ENCODE data around the gene SLFN11. TPM values are rescaled to one million over a fixed set of nuclear protein-coding genes. Genes with fewer than 3 reads are reported as not detected.
A peak's percentile ranks its signal among the peaks of the same experiment; 100 is the strongest.

SLFN11 gene
- total and polyA plus RNA-seq, 2 donors (not counting 1 experiment from before 2014, with no cell fraction given) = 63.6 to 74.1 TPM

DNA sequence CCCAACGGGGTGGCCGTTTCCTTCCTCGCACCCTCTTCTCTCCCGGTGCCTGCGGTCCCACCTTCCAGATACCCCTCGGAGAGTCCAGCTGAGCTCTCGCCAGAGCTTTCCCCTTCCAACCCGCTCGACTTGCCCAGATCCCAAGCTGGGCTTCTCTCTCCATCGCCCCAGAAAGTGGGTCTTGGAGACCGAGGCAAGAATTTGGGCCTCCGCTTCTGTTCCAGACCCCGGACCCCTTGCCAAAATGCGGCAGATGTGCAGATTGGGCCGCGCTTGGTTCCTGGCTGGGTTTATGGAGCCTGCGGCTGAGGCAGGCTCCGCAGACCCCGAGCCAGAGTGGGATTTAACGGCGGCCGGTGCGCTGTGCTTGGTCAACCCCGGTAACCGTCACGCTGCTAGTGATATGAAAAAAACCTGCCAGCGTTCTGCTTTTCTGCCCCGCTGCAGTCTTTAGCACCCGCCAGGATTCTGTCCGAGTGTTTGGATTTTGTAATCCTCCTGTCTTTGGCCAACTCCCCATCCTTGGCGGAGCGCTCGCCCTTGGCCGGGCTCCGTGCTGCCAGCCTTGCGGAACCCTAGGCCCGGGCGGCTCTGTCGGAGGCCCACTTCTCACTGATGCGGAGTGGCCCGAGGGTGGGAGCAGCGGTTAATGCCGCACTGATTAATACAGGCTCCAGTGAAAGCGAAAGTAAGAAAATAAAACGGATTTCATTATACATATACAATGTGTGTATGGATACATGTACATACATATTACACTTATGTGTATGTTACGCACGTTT, 754 bp upstream of the SLFN11 start:
- Histone ChIP-seq H3K4me3 (replicated peaks in 1 of 4; ENCODE audit: control extremely low read depth in 1 of 4, insufficient read depth in 1 of 4, low read depth in 3 of 4, low read length in 4 of 4) (peak overlapping the region; percentile 83 to 91 (median 86)), H2AFZ (ENCODE audit: low read length) (peak overlapping the region; percentile 70), H3K79me2 (ENCODE audit: control insufficient read depth, insufficient read depth, low read length) (peaks cover 38% of the 10 kb centered on the region), H4K20me1 (ENCODE audit: control insufficient read depth, extremely low read depth, insufficient read depth, low read length) (no peaks in the 10 kb centered on the region), H3K4me2 (ENCODE audit: extremely low read depth, insufficient read depth, low read length) (peak overlapping the region; percentile 97), H3K27ac (ENCODE audit: insufficient read depth, low read length) (peak overlapping the region; percentile 100), H3K9ac (ENCODE audit: insufficient read depth, low read length) (peak overlapping the region; percentile 98), H3K9me3 (ENCODE audit: control insufficient read depth, insufficient read depth, low read depth, low read length) (no peaks in the 10 kb centered on the region), H3K36me3 (ENCODE audit: control insufficient read depth, insufficient read depth, low read length) (peaks cover under 1% of the 10 kb centered on the region), H3K27me3 (ENCODE audit: control insufficient read depth, insufficient read depth, low read length) (no peaks in the 10 kb centered on the region), H3K4me1 (ENCODE audit: control insufficient read depth, extremely low read depth, insufficient read depth, low read length) (no peaks in the 10 kb centered on the region)
- TF ChIP-seq, protein P1, sequence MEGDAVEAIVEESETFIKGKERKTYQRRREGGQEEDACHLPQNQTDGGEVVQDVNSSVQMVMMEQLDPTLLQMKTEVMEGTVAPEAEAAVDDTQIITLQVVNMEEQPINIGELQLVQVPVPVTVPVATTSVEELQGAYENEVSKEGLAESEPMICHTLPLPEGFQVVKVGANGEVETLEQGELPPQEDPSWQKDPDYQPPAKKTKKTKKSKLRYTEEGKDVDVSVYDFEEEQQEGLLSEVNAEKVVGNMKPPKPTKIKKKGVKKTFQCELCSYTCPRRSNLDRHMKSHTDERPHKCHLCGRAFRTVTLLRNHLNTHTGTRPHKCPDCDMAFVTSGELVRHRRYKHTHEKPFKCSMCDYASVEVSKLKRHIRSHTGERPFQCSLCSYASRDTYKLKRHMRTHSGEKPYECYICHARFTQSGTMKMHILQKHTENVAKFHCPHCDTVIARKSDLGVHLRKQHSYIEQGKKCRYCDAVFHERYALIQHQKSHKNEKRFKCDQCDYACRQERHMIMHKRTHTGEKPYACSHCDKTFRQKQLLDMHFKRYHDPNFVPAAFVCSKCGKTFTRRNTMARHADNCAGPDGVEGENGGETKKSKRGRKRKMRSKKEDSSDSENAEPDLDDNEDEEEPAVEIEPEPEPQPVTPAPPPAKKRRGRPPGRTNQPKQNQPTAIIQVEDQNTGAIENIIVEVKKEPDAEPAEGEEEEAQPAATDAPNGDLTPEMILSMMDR (conservative IDR thresholded peaks at IDR 0.05 in 1 of 2, IDR thresholded peaks at IDR 0.05 in 1 of 2; ENCODE audit: low read depth in 1 of 2, low read length in 2 of 2) = no peak
- no peak for TF ChIP-seq EZH2 (IDR thresholded peaks at IDR 0.05; ENCODE audit: low read length, missing control alignments)
- peak; percentile 37 to 78 for DNase-seq (ENCODE audit: low read depth in 2 of 2)

- Histone ChIP-seq H3K27ac (ENCODE audit: insufficient read depth, low read length) (peak overlapping the region; percentile 100), H3K79me2 (ENCODE audit: control insufficient read depth, insufficient read depth, low read length) (peaks cover 49% of the 10 kb centered on the region), H3K4me3 (replicated peaks in 1 of 4; ENCODE audit: control extremely low read depth in 1 of 4, insufficient read depth in 1 of 4, low read depth in 3 of 4, low read length in 4 of 4) (peak overlapping the region; percentile 83 to 91 (median 86)), H3K27me3 (ENCODE audit: control insufficient read depth, insufficient read depth, low read length) (no peaks in the 10 kb centered on the region), H3K36me3 (ENCODE audit: control insufficient read depth, insufficient read depth, low read length) (peaks cover 4% of the 10 kb centered on the region), H3K9ac (ENCODE audit: insufficient read depth, low read length) (peak overlapping the region; percentile 83), H3K4me1 (ENCODE audit: control insufficient read depth, extremely low read depth, insufficient read depth, low read length) (no peaks in the 10 kb centered on the region), H4K20me1 (ENCODE audit: control insufficient read depth, extremely low read depth, insufficient read depth, low read length) (no peaks in the 10 kb centered on the region), H3K9me3 (ENCODE audit: control insufficient read depth, insufficient read depth, low read depth, low read length) (no peaks in the 10 kb centered on the region), H3K4me2 (ENCODE audit: extremely low read depth, insufficient read depth, low read length) (peak overlapping the region; percentile 69), H2AFZ (ENCODE audit: low read length) (no peak overlapping the region)
- TF ChIP-seq EZH2 (IDR thresholded peaks at IDR 0.05; ENCODE audit: low read length, missing control alignments) = no peak
- TF ChIP-seq, protein P1 (conservative IDR thresholded peaks at IDR 0.05 in 1 of 2, IDR thresholded peaks at IDR 0.05 in 1 of 2; ENCODE audit: low read depth in 1 of 2, low read length in 2 of 2) = no peak
- peak in 1 of 2 donors; percentile 17 for DNase-seq (ENCODE audit: low read depth in 2 of 2)
Observed at GRCh38 chr17:35372846-35373533, 431 bp downstream of the SLFN11 start.

- Histone ChIP-seq H3K4me2 (ENCODE audit: extremely low read depth, insufficient read depth, low read length) (peak overlapping the region; percentile 64), H3K9me3 (ENCODE audit: control insufficient read depth, insufficient read depth, low read depth, low read length) (no peaks in the 10 kb centered on the region), H3K27me3 (ENCODE audit: control insufficient read depth, insufficient read depth, low read length) (no peaks in the 10 kb centered on the region), H3K36me3 (ENCODE audit: control insufficient read depth, insufficient read depth, low read length) (peaks cover 4% of the 10 kb centered on the region), H3K4me1 (ENCODE audit: control insufficient read depth, extremely low read depth, insufficient read depth, low read length) (no peaks in the 10 kb centered on the region), H2AFZ (ENCODE audit: low read length) (no peak overlapping the region), H3K79me2 (ENCODE audit: control insufficient read depth, insufficient read depth, low read length) (peaks cover 50% of the 10 kb centered on the region), H4K20me1 (ENCODE audit: control insufficient read depth, extremely low read depth, insufficient read depth, low read length) (no peaks in the 10 kb centered on the region), H3K4me3 (replicated peaks in 1 of 4; ENCODE audit: control extremely low read depth in 1 of 4, insufficient read depth in 1 of 4, low read depth in 3 of 4, low read length in 4 of 4) (peak overlapping the region; percentile 23 to 91 (median 86)), H3K9ac (ENCODE audit: insufficient read depth, low read length) (no peak overlapping the region), H3K27ac (ENCODE audit: insufficient read depth, low read length) (no peak overlapping the region)
- TF ChIP-seq EZH2 (IDR thresholded peaks at IDR 0.05; ENCODE audit: low read length, missing control alignments) = no peak
- TF ChIP-seq, protein P1 (conservative IDR thresholded peaks at IDR 0.05 in 1 of 2, IDR thresholded peaks at IDR 0.05 in 1 of 2; ENCODE audit: low read depth in 1 of 2, low read length in 2 of 2) = no peak
- no peak for DNase-seq (ENCODE audit: low read depth in 2 of 2)
Observed at GRCh38 chr17:35371934-35372333, 1.5 kb downstream of the SLFN11 start.
